WTC11 (cell line): ENCODE results near the gene TMEM179B. TPM values are rescaled to one million over a fixed set of nuclear protein-coding genes. Genes with fewer than 3 reads are reported as not detected.
"Not testable (repeated sequence)": the region's sequence is repeated elsewhere in the genome, so short reads cannot be mapped to it uniquely, and the experiment has no call there.

ENCODE experiments used
- ATAC-seq: fragments of 200-7000 bp; cut with Tn5 transposase; 2 replicates; pipeline ENCODE4 v1.10.0; 2021; ENCODE audit warnings: mild to moderate bottlenecking, moderate library complexity
- CTCF ChIA-PET: fragments of 300-600 bp; sonication (Branson Sonifier 250); formaldehyde crosslinking; loops from one replicate; lab custom pipeline; 2021; ENCODE audit warnings: antibody characterized with exemption; lab: Charles Lee
- POLR2A ChIA-PET: fragments of 350-600 bp; sonication (Branson Sonifier 250); formaldehyde crosslinking; loops from one replicate; lab custom pipeline; 2021; ENCODE audit warnings: antibody characterized with exemption; lab: Charles Lee
- DNase-seq: peaks from one replicate; pipeline ENCODE4 v3.0.0; 2021; ENCODE audit warnings: low spot score
- H3K27ac Mint-ChIP-seq: 2 replicates; pipeline ENCODE4 v1.8.0; 2021; ENCODE audit warnings: mixed read lengths
- H3K27me3 Mint-ChIP-seq: 2 replicates; pipeline ENCODE4 v1.8.0; 2021; ENCODE audit warnings: low read depth, mild to moderate bottlenecking, moderate library complexity, mixed read lengths
- H3K36me3 Mint-ChIP-seq: 2 replicates; pipeline ENCODE4 v1.8.0; 2021; ENCODE audit warnings: mixed read lengths
- H3K4me1 Mint-ChIP-seq: 2 replicates; pipeline ENCODE4 v1.8.0; 2022; ENCODE audit warnings: mixed read lengths
- H3K4me3 Mint-ChIP-seq: 2 replicates; pipeline ENCODE4 v1.8.0; 2021; ENCODE audit warnings: mild to moderate bottlenecking, moderate library complexity, mixed read lengths
- H3K9me3 Mint-ChIP-seq: 2 replicates; pipeline ENCODE4 v1.8.0; 2021; ENCODE audit warnings: mixed read lengths
- NFYB ChIP-seq: sonication (generic); formaldehyde crosslinking; conservative IDR thresholded peaks from 2 replicates; pipeline ENCODE4 v1.8.0; 2022; ENCODE audit warnings: low read depth, missing genetic modification reagents
- SMAD4 ChIP-seq: sonication (generic); formaldehyde crosslinking; IDR thresholded peaks from 2 replicates; pipeline ENCODE4 v1.8.0; 2022; ENCODE audit warnings: mild to moderate bottlenecking, missing genetic modification reagents
- ZNF219 ChIP-seq: sonication (generic); formaldehyde crosslinking; IDR thresholded peaks from 2 replicates; pipeline ENCODE4 v1.8.0; 2023; ENCODE audit warnings: missing genetic modification reagents, mild to moderate bottlenecking, borderline replicate concordance
- ZNF263 ChIP-seq: sonication (generic); formaldehyde crosslinking; IDR thresholded peaks from 2 replicates; pipeline ENCODE4 v1.8.1; 2022; ENCODE audit warnings: low read depth, mild to moderate bottlenecking, moderate library complexity, missing genetic modification reagents
- ZNF671 ChIP-seq: fragments of 250-450 bp; sonication (Bioruptor Pico); IDR thresholded peaks from 2 replicates; pipeline ENCODE4 v1.8.0; 2021; ENCODE audit warnings: mild to moderate bottlenecking
- total RNA-seq: library from RNA; stranded (reverse); gene quantifications from 3 replicates; pipeline ENCODE4 v1.2.3, GENCODE V29; 2021
- TF ChIP-seq, protein P1 (sequence below): fragments of 250-450 bp; sonication (Bioruptor Pico); IDR thresholded peaks from 2 replicates; pipeline ENCODE4 v1.8.0; 2021; ENCODE audit warnings: mild to moderate bottlenecking
- TF ChIP-seq, protein P2 (sequence below): sonication (generic); formaldehyde crosslinking; IDR thresholded peaks from 2 replicates; pipeline ENCODE4 v1.8.1; 2022; ENCODE audit warnings: low read depth, missing genetic modification reagents, borderline replicate concordance

The TMEM179B gene
- total RNA-seq, 1 experiment from 2014 or later, result 21.4 TPM

DNA sequence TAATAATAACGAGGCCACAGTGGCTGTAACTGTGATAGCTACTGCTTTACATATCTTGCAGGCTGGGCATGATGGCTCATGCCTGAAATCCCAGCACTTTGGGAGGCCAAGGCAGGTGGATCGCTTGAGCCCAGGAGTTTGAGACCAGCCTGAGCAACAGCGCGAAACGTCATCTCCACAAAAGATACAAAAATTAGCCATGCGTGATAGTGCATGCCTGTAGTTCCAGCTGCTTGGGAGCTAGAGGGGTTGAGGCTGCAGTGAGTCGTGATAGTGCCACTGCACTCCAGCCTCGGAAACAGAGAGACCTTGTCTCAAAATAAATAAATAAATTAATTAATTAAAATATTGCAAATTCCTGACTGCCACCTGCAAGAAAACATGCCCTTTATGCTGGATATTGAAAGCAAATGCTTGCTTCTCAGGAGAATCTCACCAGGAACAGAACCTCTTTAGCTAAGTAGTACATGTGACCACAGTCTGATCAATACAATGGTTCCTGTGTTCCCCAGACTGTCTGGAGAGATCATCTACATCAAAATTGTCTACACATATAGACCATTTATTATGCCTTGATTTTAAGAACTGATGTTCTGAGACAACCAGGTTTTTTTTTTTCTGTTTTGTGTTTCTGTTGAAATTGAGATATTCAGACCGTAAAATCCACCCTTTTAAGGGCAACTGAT lies 39.6 kb upstream of the TMEM179B start:
- CTCF ChIA-PET, result interaction anchor here (0.5 to 2.3 kb wide), 4 partner anchors 22 to 849 kb away, joined by 3 to 12 read pairs (median 4); no protein-coding TSS in a partner anchor
- DNase-seq (no peak), ATAC-seq (no peak)
- Mint-ChIP-seq H3K4me1 (peaks cover 6% of the 10 kb centered on the region), H3K27me3 (no peaks in the 10 kb centered on the region), H3K36me3 (peaks cover 27% of the 10 kb centered on the region), H3K4me3 (no peak overlapping the region), H3K27ac (peak overlapping the region; percentile 80), H3K9me3 (no peaks in the 10 kb centered on the region)
- TF ChIP-seq NFYB (no peak), ZNF671 (CRISPR knock-in tag) (0 out of 2 replicates have a peak, but pooled peaks have one; percentile 22)
- POLR2A ChIA-PET, result interaction anchor here (0.7 to 1.2 kb wide), 3 partner anchors 10 to 134 kb away, joined by 3 read pairs; no protein-coding TSS in a partner anchor

DNA sequence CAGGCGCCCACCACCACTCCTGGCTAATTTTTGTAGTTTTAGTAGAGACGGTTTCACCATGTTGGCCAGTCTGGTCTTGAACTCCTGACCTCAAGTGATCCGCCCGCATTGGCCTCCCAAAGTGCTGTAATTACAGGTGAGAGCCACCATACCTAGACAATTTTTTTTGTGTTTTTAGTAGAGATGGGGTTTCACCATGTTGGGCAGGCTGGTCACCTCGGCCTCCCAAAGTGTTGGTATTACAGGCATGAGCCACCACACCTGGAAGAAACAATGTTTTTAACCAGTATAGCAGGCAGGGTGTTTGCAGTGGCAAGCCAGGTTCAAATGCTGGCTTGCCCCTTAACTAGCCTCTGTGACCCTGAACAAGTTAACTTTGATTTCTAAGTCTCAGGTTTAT lies 37.3 kb upstream of the TMEM179B start:
- POLR2A ChIA-PET, DNase-seq, H3K4me3 Mint-ChIP-seq, H3K9me3 Mint-ChIP-seq, H3K4me1 Mint-ChIP-seq, H3K27me3 Mint-ChIP-seq, ATAC-seq: not testable (repeated sequence)
- CTCF ChIA-PET, result interaction anchor here (0.6 to 1.4 kb wide), 2 partner anchors 20 to 54 kb away, joined by 4 read pairs; no protein-coding TSS in a partner anchor
- Mint-ChIP-seq H3K36me3 (peaks cover 41% of the 10 kb centered on the region), H3K27ac (peak overlapping the region; percentile 57; the same call in 1 of the 2 replicates)

DNA sequence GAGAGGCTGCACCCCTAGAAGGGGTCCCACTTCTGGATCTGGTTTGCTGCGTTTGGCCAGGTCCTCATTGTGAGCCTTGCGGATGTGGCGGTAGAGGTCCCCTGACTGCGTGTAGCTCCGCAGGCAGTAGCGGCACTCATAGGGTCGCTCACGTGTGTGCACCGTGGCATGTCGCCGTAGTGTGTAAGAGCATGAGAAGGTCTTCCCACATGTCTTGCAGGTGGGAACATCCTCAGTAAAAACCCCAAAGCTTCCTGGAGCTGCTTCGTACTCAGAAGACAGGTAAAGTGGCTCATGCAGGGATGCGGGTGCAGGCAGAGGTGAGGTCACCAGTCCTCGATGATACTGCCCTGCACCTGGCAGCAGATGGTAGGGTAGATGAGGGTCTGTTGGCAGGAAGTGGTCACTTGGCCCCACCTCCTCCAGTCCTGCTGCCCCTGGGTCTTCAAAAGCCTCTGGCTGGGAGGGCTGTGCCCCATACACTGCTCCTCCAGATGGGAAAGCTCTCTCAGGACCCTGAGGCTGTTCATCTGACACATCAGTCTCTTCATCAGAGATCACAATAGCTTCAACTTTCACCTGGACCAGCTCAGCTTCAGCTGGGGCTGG lies 34.9 kb upstream of the TMEM179B start:
- Mint-ChIP-seq H3K9me3 (no peaks in the 10 kb centered on the region), H3K27ac (peak overlapping the region; percentile 76), H3K27me3 (no peaks in the 10 kb centered on the region; the same call in 1 of the 2 replicates), H3K4me1 (peaks cover 20% of the 10 kb centered on the region), H3K36me3 (peaks cover 41% of the 10 kb centered on the region), H3K4me3 (no peak overlapping the region)
- ATAC-seq (no peak), DNase-seq (no peak)
- POLR2A ChIA-PET, result interaction anchor here (0.6 kb wide), 1 partner anchor 138 kb away, joined by 5 read pairs; no protein-coding TSS in a partner anchor
- 0 out of 2 replicates have a peak, but pooled peaks have one; percentile 54 for TF ChIP-seq SMAD4
- TF ChIP-seq, protein P1, sequence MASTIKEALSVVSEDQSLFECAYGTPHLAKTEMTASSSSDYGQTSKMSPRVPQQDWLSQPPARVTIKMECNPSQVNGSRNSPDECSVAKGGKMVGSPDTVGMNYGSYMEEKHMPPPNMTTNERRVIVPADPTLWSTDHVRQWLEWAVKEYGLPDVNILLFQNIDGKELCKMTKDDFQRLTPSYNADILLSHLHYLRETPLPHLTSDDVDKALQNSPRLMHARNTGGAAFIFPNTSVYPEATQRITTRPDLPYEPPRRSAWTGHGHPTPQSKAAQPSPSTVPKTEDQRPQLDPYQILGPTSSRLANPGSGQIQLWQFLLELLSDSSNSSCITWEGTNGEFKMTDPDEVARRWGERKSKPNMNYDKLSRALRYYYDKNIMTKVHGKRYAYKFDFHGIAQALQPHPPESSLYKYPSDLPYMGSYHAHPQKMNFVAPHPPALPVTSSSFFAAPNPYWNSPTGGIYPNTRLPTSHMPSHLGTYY (CRISPR knock-in tag), result no peak
- TF ChIP-seq, all 79 proteins: peak for 1
- CTCF ChIA-PET, result interaction anchor here (2.3 kb wide), 1 partner anchor 24 kb away, joined by 32 read pairs; the partner anchor contains the start of genes HNRNPUL2 and TTC9C

DNA sequence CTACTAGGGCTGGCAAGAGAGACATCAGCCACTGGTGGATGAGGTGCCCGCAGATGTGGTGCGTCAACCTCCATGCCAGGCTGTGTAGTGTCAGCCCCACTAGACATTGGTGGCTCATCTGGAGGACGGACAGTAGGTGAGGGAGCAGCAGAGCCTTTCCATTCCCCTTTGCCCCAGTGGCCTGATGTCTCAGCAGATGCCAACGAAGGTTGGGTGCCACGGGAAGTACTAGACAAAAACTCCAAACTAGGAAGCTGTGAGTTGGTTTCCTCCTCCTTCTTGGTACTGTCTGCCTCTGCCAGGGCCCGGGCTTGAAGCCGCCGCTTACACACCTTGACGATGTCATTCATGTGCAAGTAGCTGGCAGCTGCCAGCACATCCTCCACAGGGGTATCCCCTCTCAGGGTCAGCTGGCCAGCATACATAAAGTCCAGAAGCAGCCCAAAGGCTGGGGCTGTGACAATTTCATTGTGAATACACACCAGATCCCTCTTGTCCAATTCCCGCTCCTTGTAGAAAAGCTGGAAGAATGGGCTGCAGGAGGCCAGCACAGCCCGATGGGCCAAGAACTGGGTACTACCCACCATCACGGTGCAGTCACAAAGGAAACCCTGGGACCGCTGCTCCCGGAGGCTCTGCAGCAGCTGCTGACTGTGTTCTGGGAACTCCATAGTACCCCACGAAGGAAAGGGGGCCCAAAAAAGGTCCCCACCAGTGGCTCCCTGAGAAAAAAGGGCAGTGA lies 34.0 kb upstream of the TMEM179B start:
- H3K27ac Mint-ChIP-seq, result peak overlapping the region; percentile 78; the same call in 1 of the 2 replicates
- DNase-seq (no peak), ATAC-seq (no peak)
- H3K4me3 Mint-ChIP-seq, result peak overlapping the region; percentile 95
- TF ChIP-seq, protein P2, sequence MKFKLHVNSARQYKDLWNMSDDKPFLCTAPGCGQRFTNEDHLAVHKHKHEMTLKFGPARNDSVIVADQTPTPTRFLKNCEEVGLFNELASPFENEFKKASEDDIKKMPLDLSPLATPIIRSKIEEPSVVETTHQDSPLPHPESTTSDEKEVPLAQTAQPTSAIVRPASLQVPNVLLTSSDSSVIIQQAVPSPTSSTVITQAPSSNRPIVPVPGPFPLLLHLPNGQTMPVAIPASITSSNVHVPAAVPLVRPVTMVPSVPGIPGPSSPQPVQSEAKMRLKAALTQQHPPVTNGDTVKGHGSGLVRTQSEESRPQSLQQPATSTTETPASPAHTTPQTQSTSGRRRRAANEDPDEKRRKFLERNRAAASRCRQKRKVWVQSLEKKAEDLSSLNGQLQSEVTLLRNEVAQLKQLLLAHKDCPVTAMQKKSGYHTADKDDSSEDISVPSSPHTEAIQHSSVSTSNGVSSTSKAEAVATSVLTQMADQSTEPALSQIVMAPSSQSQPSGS (CRISPR knock-in tag), result no peak
- TF ChIP-seq ZNF219 (CRISPR knock-in tag), result no peak
- TF ChIP-seq ZNF263, result no peak
- no peaks in the 10 kb centered on the region for H3K9me3 Mint-ChIP-seq
- H3K27me3 Mint-ChIP-seq, result no peaks in the 10 kb centered on the region; the same call in 1 of the 2 replicates
- H3K4me1 Mint-ChIP-seq, result peaks cover 23% of the 10 kb centered on the region
- ChIA-PET POLR2A (interaction anchor here (0.6 to 2.5 kb wide), 18 partner anchors 16 to 162 kb away, joined by 3 to 30 read pairs (median 8); partner anchors contain the start of genes B3GAT3, BSCL2, C11orf98 and CSKMT), CTCF (interaction anchor here (0.7 to 2.7 kb wide), 20 partner anchors 7 to 413 kb away, joined by 3 to 67 read pairs (median 4); partner anchors contain the start of genes BSCL2, GNG3, HNRNPUL2 and NXF1)
- peaks cover 41% of the 10 kb centered on the region for H3K36me3 Mint-ChIP-seq
